NCI-H146 (cell line): ENCODE measurements around the gene ADAMTS8.
A peak's percentile ranks its signal among the peaks of the same experiment; 100 is the strongest.

Experiments used
- DNase-seq: peaks from one replicate; lab custom pipeline; 2025; lab: John Stamatoyannopoulos, UW

Gene ADAMTS8

DNA sequence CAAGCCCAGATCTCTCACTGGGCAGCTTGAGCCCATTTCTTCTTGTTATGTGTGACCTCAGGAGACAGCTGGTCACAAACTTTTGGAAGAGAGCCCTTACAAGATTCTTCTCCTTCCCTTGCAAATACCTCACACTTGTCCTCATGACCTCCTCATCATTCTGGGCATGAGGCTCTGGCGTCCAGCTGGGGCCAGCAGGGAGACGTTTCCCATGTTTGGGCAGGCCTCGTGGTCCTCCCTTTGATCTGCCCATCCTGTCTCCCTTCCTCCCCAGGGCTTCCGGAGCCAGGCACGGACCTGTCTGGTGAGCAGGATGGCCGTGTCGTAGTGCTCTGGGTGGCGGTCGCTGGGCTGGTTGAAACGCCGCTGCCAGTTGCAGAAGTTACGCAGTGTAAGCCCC is 9.7 kb downstream of the ADAMTS8 start:
- DNase-seq: no peak

DNA sequence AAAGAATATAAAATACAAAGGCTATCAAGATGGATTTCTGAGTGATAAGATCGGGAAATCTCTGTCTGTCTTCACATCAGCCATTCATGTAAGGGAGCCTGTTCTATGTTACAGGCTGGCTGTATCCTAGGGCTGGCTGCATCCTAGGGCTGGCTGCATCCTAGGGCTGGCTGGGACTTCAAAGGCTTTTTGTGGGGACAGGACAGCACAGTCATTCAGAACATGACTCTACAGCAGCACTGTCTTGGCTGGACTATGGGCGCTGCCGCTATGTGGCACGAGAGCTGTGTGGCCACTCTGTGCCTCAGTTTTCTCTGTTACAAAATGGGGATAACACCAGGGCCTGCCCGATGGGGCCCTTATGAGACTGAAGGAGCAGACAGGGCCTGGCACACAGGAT is 10.2 kb downstream of the ADAMTS8 start:
- no peak for DNase-seq

DNA sequence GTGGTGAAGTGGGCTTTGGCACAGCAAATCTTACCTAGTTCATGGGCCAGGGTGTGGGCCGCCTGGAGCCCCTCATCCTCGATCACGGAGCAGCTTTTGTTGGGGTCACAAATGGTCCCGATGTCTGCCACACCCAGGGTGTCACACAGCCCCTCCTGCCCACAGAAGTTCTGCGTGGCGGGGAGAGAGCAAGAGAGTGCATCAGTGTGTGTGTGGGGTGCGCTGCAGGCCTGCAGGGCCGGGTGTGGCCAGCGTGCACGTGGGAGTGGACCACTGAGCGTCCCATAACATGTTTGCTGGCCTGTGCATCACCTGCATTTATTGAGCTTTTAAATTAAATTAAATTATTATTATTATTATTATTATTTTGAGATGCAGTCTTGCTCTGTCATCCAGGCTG is 11.5 kb downstream of the ADAMTS8 start:
- DNase-seq: no peak

DNA sequence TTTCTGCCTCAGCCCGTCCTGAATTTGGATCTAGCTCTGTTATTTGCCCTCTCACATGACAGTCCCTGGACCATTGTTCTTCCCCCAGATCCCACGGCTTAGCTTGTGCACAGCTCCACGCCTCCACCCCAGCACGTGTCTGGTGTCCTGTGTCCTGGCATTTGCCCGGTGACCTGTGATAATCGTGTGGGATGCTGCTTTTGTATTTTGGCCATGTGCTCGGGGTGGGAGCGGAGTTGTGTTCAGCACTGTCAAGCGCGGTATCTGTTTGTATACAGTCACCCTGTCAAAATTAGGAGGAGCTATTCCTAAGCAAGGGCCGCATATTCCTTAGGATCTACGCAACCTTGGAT is 11.9 kb downstream of the ADAMTS8 start:
- DNase-seq: no peak

DNA sequence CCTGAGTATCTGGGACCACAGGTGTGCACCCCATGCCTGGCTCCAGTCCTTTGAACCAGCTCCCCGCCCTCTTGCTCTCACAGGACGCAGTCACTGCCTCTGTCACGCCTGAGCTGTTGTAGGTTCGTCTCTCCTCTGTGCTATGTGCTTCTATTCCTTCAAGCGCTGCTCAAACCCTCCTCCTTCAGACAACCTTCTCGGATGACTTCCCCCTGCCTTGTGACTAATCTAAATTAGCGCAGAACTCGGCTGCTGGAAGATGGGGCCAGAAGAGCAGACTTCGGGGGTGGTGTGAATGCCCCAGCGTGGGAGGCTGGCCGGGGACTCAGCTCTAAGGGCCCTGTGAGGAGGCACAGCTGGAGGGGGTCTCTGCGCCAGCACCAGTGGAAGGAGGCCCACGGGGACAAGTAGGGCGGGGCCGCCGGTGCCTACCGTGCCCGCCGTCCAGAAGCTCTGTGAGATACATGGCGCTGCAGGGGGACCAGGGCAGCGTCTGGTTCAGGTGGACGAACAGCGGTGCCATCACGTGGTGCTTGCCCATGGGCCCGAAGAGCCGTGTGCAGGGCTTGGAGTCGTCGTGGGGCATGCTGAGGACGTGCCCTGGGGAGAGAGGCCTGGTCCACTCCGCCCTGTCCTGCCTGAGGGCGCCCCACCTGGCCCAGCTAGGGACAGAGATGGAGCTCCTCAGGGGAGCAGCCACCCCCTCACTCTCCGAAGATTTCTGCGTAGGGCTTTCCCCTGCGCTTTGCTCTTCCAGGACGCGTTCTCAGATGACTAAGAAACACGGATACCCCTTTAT is 12.5 kb downstream of the ADAMTS8 start:
- no peak for DNase-seq

DNA sequence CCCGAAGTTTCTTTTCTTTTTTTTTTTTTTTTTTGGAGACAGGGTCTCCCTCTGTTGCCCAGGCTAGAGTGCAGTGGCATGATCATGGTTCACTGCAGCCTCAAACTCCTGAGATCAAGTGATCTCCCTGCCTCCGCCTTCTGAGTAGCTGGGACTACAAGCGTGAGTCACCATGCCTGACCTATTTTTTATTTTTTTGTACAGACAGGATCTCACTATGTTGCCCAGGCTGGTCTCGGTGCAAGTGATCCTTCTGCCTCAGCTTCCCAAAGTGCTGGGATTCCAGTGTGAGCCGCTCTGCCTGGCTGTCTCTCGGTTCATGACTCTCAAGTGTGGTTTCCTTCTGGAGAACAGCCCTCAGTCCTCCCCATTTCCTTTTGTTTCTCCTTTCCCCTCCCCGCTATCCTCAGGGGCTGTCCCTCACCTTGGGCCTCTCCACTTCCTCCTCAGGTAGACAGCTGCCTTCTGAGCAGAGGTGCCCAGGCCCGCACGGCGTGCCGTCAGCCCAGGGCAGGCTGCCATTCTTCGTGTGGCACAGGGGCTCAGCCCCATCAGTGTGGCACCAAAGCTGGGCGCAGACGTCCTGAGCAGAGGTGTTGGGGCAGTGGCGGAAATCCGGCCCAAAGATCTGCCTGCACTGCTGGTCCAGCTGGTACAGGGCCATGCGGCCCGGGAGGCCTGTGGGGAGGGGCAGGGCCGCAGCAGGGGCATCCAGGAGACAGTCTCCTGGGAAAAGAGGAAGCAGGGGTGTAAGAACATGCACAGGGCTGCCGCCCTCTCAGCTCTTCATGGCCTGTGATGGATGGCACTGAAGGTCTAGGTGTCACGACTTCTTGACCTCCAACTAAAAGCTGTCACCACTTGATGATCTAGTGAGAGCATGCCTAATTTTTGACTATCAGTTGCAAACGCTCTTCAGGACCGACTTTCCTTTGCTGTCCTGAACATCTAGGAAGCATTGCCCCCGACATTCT is 14.0 kb downstream of the ADAMTS8 start:
- no peak for DNase-seq

DNA sequence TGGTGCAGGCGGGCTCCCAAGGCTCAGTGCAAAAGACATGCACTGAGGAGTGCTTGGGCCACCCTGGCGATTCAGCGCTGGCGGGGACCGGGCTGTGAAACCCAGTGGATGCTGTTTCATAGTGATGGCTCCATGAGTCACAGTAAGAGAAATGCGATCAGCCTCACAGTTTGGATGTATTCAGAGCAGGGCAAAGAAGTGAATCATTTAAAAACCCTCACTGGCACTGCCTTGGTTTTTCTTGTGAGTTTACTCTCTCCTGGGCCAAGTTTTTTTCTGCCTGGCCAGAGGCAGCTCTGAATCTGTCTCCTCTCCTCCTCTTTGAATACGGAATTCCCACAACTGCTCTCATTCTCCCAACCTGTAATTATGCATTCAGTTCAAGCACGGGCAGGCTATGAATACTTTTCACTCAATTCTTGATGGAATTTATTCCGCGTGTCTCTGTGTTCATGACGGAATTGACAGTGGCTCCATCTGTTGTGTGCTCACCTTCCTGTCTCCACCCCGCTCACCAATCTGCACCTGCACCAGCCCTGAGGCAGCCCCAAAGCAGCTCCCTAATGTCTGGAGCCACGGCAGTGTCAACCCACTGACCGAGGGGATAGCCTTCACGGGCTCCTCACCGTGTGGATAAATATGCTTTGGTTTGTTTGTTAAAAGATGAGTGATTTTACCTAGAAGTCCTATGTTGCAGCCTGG is 14.9 kb downstream of the ADAMTS8 start:
- DNase-seq: no peak

DNA sequence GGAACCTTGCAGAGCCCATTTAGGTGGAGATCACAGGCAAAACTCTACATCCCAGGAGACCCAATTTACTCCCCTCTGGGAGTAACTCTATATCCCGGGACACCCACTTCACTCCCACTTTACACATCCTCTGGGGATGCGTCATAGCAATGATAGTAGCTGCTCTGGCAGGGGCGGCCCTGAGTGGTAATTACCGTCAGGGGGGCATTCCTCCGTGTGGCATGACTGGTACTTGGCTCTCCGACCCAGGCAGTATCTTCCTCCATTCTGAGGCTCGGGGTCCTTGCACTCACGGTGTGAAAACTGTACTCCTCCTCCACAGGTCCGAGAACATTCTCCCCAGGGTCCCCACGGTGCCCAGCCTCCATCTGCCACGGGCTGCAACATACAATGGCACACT is 17.2 kb downstream of the ADAMTS8 start:
- DNase-seq: no peak

DNA sequence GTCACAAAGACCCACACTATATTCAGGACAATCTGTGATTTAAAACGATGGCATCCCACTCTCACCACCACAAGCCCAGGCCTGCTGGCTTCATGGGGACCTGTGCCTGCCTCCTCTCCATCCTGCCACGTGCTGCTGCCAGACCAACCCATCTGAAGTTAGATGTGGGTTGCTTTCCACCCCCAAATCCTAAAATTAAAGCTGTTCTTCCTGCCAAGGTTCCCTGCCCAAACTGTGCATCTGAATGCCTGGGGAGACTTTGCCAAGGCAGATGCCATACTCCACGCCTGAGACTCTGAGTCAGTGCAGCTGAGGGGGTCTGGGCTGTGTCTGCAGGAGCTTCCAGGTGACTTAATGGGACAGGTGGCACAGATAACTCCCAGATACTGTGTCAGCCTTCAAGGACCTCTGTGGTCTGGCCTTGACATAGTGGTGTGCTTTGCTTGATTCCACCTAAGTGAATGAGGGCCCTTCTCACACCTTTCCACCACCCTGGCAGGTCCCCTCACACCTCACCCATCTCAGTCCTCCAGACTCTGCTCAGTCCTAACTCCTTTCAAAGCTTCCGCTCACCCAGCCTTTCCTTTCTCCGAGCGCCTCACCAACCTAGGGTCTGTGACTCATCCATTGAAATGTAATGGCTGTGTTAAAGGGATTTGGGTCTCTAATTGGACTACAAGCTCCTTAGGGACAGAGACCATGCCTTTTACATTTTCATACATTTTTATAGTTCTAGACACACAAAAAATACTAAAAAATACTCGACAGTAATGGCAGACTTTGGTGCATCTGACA is 18.6 kb downstream of the ADAMTS8 start:
- DNase-seq: no peak

DNA sequence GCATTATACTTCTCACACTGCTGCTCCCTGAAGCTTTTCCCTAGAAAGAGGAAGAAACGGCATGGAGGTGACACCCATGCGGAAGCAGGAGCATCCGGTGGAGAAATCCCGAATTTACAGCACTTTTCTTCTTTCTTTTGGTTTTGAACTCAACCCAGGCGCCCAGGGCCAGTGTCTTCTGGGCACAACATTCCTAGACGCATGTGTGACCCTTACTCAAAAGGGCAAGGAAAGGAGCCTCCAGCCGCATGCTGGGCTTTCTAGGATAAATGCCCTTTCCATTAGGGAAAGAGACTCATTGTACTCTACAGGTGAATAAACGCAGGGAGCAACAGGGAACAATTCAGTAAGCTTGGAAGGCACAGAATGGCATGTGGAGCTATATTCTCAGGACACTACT is 19.5 kb downstream of the ADAMTS8 start:
- DNase-seq: no peak

DNA sequence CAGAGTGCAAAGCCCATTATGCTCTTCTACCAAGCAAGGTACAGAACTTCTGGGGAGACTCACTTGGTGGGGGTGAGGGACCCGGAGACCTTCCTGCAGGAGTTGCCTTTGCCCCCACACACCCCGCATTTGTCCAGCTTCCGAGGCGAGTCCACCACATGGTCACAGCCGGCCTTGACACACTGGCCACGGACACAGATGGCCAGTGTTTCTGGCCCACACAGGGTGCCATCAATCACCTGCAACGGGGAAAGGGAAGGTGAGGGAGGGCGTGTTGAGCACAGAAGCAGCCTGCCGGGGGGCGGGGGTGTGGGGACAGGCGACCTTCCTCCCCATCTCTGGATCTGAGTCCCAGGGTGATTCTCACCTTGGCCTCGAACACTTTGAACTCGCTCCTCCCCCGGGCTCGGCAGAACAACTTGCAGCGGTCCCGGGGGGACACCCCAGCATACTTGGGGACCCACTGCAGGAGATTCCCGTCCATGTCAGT is 20.0 kb downstream of the ADAMTS8 start:
- no peak for DNase-seq

DNA sequence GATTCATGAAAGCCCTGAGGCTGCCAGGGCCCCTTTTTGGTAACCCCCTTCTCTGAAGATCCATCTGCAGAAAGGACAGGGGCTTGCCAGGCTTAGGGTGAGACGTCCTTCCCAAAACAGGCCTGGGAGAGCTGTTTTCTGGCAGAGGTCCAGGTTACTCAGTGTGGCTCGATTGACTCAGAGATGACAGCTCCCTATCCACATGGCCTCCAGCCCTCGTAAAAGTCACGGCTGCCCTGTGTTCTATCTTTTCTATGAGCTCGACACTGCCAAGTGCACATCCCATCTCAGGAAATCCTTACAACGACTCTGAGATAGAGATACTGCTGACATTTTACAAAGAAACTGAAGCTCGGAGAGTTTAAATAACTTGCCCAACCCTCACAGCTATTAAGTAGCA is 20.4 kb downstream of the ADAMTS8 start:
- DNase-seq: no peak

DNA sequence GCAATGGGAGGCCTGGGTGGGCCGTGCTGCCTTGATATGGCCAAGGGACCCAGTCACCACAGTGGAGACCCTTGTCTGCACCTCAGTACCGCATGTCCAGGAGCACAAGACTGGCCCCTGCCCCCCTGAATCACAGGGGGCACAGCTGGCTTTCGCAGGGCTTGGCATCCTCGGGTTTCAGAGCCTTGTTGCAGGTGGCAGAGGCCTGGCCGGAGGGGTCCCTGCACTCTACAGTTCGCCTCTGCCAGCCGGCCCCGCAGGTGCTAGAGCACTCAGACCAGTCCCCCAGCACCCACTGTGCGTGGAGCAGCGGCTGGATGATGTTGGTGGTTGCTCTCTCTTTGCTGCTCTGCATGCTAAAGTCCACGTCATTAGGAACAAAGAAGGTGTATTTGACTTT is 23.0 kb downstream of the ADAMTS8 start:
- no peak for DNase-seq

DNA sequence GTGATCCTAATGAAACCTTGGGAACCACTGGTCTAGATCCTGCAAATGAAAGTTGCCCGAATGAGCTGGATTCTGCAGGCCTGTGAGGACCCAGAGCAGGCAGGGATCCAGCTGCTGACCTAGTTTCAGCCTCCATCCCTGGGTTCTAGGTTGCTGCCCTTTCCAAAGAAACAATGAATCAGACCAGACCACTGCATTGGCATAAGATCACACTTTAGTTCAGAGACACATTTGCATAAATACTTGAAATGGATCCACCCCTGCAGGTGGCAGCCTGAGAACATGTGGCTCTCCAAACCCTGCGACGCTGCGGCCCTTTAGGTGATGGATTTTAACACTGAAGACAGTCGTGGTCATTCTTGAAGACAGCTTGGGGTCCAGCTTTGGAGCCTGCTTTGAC is 23.7 kb downstream of the ADAMTS8 start:
- no peak for DNase-seq

DNA sequence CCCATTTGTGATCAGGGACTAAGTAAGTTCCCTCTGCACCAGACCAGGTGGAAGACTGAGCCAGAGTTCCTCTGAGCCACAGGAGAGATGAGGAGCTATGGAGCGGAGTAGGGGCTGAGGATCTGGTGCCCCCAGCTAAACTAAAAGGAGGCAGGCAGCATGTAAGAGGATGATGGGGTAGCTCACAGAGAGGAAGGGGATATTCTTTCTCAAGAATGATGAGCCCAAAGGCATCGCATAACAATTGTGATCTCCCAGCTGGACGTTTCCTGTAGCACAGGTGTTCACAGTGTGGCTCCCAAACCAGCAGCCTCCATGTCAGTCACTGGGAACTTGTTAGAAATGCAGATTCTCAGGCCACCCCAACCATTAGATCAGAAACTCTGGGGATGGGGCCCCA is 24.4 kb downstream of the ADAMTS8 start:
- peak; percentile 52 for DNase-seq

DNA sequence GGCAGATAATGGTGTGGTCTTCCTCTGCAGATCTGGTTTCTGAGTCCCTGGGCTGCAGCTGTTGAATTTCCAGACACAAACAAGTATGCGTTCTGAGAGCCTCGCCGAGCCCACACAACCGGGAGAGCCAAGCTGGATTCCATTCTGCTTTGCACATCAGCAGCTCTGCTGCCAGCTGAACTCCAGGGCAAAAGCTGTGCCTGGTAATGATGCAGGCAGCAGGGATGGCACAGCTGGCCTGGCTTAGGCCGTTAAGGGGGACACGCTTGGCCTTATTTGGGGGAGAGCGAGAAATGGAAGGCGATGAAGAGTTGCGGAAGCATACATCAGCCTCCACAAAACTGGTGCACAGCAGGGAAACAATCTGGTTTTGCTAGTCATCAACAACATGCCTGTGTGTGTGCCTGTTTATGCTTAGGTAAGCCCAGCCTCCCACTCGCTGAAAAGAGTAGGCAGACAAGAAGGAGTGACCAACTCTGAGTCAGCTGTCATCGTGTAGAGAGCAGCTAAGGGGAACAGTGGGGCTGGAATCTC is 25.1 kb downstream of the ADAMTS8 start:
- no peak for DNase-seq

DNA sequence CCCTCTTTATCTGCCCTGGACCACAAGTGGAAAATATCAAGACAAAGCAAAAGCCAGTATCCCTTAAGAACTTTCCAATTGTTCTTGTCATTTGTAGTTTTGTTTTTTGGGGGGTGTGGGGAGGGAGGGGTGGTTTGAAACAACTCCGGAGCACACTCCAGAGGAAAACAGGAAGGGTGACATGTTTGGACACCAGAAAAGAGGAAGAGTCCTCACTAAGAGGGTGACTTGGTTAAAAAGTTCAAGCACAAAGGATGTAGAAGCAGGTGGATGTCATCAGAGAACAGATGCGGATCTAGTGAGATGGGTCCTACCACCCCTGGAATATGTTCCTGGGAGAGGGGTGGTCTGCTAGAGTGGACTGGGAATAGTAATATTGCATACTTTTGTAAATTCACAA is 25.8 kb downstream of the ADAMTS8 start:
- no peak for DNase-seq

DNA sequence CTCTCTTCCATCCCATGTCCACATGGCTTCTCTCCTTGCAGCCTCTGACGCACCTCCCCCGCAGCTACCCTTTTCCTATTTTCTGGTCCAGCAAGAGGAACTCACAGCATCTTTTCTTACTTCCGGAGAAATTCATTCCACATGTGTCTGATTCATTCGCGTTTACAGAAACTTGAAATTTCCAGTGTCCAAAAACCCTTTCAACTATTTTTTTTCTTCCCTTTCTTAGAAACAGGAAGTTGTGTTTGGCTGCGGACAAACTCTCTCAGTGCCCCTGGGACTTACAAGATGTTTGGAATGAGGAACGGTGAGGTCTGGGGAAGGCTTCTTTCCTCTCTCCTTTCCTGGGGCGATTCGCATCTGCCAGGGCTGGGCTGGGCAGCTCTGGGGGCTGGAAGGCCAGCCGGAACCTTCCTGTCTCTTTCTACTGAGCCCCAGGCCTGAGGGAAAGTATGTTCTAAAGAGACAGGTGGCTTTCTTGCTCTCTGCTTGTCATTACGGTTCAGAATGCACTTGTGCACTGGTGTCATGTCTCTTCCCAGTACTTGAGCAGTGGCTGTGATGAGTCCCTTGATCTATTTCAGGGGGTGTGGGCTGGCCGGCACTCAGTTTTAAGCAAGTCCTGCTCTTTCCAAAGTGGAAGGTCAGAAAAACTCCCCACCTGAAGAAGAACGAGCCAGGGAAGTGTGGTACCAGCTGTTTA is 27.5 kb downstream of the ADAMTS8 start:
- DNase-seq: no peak

DNA sequence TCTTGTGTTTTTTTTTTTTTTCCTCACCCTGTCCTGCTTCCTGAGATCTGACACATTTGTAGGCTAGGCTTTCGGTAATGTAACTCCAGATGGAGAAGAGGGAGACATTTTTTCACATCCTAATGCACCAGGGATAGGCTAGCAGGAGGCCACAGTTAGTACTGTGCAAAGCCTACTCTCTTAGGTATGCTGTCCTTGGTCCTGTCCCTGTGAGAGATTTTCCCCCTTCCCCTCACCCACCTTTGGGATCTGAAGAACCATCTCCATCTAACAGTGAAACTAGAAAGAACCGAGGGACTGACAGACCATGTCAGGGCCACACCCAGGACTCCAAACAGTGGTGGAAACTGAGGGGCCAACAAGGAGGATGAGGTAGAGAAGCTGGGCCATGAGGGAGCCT is 29.2 kb downstream of the ADAMTS8 start:
- DNase-seq: no peak

DNA sequence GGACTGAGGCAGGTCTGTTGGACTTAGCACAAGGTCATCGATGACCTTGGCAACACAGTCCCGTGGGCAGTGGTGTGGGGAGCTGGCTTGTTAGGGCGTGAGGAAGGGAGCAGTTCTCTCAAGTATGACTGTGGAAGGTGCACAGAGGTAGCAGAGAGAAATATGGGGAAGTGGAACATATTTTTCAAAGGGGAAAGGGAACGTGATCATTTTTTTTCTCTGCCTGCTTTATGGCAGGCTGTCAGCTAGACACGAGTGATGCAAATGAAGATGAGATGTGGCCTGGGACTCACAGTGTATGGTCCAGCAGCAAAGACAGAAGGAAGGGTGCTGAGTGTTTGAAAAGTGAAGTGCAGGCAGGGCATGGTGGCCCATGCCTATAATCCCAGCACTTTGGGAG is 30.6 kb downstream of the ADAMTS8 start:
- no peak for DNase-seq

DNA sequence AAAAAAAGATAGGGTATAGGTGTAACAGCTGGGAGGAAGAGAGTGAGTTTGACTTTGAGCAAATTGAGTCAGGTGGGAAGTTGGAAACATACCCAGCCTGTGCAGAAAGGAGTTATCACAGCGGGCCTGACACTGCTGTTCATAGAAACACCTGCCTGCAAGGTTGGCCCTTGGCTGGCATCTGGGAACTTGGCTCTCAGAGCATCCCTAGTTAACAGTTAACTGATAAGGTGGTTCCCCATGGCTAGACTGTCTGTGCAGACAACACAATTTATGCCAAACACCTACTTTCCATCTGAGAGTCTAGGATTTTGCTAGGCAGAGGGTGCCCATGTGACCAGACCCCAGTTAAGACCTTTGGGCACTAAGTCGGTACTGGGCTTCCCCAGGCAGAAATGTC is 31.4 kb downstream of the ADAMTS8 start:
- DNase-seq: no peak
